ENCODE measurements around the gene GSTA1.
"Not testable (repeated sequence)": the region's sequence is repeated elsewhere in the genome, so short reads cannot be mapped to it uniquely, and the experiment has no call there.

Gene GSTA1

DNA sequence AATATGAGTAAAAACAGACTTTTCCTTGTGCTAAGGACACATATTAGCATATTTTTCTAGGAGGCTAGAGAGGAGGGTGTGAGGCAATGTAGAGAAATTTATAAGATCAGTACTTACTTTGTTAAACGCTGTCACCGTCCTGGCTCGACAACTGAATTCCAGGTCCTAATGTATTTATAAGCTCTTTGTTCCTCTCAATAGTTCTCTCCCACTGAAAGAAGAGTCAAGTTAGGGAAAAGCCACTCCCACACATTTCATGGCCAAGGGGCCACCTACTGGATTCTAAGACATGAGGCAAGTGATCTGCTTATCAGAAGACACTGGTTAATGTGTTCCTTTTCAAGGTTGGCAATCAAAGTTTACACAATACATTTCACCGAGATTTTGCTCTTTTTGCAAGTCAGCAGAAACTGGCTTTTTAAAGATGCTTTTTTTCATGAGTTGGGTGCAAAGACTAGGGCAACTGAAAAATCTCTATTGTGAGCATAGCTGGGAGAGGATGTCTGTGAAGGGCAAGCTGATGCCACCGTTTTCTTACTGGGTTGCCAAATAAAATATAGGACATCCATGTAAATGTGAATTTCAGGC lies at the start of gene GSTA1:
Gene GSTA1, minus strand, starts transcription at position 149 of the 588 bp plus-strand sequence. CDS start 4,549 bp downstream, outside the sequence.
- DNase-seq (ENCODE audit: low read depth) = not testable (repeated sequence)

- no peak for DNase-seq (ENCODE audit: low read depth)
These were observed 45.5 kb upstream of the GSTA1 start for GRCh38 chr6:52849137-52849536.

- no peak for DNase-seq (ENCODE audit: low read depth)
These were observed 42.4 kb upstream of the GSTA1 start for GRCh38 chr6:52846002-52846401.

DNA sequence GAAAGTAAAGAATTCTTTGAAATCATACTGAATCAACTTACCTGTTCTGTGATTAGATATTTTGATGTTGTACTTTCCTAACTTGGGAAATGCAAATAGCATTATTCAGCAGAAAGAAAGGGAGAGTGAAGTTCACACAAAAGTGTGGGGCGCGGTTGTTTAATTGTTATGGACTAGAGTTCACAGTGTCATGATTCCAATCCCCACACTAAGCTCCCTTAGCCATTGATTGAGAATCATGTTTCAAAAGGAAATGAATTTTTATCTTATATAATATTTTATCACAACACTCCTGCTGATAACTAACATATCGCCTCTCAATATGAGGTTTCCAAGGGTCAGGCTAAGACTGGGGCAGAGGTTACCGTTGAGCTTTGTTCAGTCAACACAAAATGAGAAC lies 40.0 kb upstream of the GSTA1 start:
- no peak for DNase-seq (ENCODE audit: low read depth)

DNA sequence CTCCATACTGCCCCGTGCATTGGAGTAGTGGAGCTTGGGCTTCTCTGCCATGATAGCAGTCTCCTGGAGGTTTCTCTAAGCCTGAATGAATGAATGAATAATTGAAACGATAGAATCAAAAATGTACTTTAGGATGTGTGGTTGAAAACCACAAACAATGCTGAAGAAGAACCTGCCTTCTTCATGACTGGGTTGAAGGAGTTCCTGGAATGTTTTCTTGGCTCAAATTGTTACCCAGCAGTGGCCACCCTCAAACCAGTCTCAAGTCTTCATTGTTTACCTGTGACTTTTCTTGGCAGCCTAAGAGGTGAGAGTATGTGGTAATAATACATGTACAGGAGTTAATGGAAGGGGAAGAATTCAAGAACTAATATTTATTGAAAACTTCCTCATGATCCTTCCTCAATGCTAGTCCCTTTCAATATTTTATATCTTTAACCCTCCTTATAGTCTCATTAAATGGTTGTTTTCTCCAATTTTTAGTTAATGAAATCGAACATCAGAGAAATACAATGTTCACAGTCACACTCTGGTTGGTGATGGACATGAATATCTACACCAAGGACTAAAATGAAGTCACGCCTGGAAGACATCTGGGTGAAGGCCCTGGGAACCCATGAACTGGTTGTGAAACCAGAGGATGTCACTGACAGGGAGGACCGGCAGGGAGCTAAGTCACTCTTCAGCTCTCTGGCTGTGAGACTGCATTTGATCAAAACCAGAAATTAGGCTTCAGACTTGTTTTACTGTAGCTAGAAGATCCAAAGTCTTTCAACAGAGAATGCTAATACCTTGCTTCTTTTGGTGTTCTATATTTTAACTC lies 37.4 kb upstream of the GSTA1 start, which contains the start of gene GSTA5:
Gene GSTA5, minus strand, starts transcription at position 51 of the 823 bp plus-strand sequence.
- no peak for DNase-seq (ENCODE audit: low read depth)

GRCh38 chr6:52839124-52840055 lies 35.8 kb upstream of the GSTA1 start:
- peak; percentile 17 for DNase-seq (ENCODE audit: low read depth)

DNA sequence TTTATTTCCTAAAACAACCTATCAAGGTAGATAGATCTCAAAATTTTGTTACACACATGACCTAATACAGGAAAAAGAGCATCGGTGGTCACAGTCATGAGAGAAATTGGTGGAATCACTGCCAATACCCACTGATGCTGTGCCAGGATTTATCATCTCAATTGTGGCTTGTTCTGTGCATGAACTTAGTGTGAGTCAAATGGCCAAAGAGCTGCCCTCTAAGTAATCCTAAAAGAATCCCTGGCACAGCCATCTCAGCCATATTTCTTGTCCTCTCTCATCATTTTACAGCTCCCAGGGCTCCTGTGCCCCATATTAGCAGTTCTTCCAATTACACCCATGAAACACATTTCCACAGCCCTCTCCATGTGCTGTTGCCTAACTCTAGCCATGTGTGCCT lies 30.9 kb upstream of the GSTA1 start:
- no peak for DNase-seq (ENCODE audit: low read depth)

DNA sequence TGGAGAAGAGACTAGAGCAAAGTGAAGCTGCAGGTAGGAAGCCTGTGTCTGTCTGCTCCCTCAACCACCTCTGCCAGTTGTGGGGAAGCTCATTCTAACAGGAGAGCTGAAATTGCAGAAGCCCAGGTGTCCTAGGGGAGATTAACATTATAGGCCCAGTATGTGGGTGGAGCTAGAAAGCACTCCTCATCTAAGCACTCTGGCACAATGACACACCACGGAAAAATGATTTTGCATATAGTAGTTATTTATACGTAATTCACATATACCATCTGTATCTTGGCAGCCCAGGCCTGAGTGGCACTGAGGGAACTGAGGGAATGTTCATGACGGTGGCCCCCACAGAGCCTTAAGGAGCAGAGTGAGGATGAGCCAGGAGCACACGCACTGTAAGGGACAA lies 27.3 kb upstream of the GSTA1 start:
- DNase-seq (ENCODE audit: low read depth) = not testable (repeated sequence)

DNA sequence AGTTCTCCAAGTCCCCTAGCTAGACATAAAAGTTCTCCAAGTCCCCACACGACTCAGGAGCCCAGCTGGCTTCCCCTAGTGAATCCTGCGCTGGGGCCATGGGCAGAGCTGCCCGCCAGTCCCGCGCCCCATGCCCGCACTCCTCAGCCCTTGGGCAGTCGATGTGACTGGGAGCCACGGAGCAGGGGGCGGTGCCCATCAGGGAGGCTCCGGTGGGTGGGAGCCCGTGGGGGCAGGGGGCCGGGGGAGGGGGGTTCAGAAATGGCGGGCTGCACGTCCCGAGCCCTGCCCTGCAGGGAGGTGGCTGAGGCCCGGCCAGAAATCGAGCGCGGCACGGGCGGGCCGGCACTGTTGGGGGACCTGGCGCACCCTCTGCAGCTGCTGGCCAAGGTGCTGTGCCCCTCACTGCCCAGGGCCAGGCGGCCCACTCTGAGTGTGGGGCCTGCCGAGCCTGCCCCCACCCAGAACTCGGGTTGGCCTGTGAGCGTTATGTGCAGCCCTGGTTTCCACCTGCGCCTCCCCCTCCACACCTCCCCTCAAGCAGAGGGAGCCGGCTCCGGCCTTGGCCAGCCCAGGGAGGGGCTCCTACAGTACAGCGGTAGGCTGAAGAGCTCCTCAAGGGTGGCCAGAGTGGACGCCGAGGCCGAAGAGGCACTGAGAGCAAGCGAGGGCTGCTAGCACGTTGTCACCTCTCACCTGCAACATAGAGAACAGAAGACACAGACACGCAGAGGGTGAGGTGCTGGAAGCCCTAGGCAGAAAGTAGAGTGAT lies 25.6 kb upstream of the GSTA1 start:
- no peak for DNase-seq (ENCODE audit: low read depth)

DNA sequence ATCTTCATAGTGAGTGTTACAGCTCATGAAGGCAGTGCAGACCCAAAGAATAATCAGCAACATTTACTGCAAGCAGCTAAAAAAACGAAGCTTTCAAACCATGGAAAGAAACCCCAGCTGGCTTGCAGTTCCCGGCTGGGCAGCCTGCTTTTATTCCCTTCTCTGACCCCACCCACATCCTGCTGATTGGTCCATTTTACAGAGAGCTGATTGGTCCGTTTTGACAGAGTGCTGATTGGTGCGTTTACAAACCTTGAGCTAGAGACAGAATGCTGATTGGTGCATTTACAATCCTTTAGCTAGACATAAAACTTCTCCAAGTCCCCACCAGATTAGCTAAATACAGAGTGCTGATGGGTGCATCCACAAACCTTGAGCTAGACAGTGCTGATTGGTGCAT lies 25.0 kb upstream of the GSTA1 start:
- not testable (repeated sequence) for DNase-seq (ENCODE audit: low read depth)

DNA sequence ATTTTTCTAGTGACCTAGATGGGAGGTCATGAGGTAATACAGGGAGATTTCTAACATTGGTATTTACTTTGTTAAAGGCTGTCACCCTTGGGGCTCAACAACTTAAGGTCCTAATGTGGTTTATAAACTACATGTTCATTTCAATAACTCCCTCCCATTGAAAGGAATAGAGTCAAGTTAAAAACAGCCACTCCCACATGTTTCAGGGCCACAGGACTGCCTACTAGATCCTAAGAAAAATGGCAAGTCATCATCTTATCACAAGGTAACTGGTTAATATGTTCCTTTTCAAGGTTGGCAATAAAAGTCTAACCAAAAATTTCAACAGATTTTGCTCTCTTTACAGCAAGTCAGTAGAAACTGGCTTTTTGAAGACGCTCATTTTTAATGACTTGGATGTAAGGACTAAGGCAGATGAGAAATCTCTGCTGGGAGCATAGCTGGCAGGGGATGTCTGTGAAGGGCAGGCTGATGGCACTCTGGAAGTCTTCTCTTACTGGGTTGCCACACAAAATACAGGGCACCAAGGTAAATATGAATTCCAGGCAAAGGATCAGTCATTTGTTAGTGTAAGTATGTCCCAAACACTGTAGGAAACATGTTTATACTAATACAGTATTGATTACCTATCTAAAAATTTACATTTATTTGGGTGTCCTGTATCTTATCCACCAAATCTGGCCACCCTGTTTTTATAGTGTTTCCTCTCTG lies 23.6 kb upstream of the GSTA1 start:
- not testable (repeated sequence) for DNase-seq (ENCODE audit: low read depth)

DNA sequence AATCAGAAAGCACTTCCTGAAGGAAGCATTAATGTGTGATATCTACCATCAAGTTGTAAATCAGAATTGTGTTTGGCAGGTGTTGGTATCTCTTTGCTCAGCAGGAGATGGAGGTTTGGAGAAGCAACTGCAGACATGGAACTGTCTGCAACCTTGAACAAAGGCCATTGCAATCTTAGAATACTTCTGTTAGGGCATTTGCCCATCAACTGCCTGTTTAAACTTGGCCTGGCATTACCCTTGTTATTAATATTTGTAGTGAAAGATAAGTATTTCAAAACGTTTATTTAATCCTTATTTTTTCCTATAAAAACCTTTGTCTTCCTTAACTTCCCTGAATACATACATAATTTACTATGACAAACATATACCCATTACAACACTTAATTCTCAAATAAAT lies 22.9 kb upstream of the GSTA1 start:
- no peak for DNase-seq (ENCODE audit: low read depth)

GRCh38 chr6:52825900-52826459 lies 22.4 kb upstream of the GSTA1 start:
- DNase-seq (ENCODE audit: low read depth) = not testable (repeated sequence)

GRCh38 chr6:52825270-52825793 lies 21.7 kb upstream of the GSTA1 start:
- DNase-seq (ENCODE audit: low read depth) = not testable (repeated sequence)

- no peak for DNase-seq (ENCODE audit: low read depth)
These were observed 18.2 kb upstream of the GSTA1 start for GRCh38 chr6:52821842-52822241.

DNA sequence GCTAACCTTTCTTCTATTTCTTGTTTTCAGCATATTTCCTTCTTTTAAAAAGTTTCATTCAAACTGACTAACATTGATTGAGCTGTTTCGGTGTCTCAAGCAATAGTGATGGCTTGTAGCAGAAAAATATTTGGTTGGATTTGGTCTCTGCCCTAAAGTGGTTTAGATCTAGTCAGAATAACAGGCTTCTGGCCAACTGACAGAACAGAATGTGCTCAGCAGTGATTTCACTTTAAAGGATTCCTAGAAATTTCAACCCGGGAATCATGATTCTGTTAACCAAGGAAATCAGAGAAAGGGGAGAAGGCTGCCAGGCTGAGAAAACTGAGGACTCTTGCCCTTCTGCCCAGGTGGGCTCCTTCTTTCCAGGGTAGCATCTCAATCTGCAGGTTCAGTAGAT lies 16.6 kb upstream of the GSTA1 start:
- DNase-seq (ENCODE audit: low read depth) = no peak

DNA sequence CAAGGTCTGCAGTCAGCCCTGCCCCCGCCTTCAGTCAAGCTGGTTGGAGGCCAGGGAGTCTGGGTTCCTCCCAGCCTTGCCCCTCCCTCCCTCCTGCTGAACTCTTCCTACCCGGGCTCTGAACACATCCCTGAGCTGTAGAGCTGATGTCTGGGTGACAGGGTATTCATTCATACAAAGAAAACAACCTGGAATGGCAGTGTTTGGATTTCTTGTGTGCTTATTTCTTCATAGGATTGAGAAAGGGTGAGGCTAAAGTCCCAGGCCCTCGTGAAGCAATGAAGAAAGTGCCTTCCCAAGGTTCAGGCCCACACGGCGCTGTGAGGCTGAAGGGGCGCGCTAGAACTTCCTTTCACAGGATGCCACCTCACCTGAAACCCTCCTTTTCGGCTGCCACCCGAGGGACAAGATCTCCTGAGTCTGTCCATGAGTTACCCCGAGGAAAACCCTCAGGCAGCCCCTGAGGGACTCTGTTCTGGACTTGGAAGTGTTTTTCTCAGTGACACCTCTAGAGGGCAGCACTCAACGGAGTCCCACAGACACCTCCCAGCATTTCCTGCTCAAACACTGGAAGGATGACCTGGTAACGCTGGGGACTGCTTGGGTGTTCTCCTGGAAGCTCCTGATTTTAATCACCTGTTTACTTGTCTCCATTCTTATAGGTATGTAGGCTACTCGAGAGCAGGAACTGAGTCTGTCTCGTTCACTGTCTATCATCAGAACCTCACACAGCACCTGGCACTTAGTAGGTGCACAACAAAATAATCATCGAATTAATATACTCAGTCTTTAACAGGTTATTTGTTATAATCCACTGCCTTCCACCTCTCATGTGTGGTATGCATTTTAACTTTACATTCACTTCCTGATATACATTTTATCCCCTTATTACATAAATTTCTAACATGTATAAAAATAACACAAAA lies 11.8 kb upstream of the GSTA1 start:
- no peak for DNase-seq (ENCODE audit: low read depth)

DNA sequence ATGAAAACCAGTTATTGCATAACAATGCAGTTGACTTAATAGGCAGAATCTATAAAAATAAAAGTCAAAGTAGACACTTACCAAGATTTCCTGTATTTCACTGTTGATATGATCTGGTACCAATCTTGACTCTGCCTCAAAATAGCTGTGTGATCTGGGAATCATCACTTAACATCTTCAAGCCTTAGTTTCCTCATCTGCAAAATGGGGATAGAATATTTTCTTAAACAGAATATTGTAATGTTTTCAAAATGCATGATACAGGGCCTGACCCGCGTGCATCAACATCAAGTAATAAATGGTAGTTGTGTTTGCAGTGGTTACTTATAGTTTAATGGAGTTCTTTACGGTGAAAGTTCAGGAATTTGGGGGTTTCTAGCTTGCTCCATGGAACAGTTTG lies 10.9 kb upstream of the GSTA1 start:
- DNase-seq (ENCODE audit: low read depth) = not testable (repeated sequence)

DNA sequence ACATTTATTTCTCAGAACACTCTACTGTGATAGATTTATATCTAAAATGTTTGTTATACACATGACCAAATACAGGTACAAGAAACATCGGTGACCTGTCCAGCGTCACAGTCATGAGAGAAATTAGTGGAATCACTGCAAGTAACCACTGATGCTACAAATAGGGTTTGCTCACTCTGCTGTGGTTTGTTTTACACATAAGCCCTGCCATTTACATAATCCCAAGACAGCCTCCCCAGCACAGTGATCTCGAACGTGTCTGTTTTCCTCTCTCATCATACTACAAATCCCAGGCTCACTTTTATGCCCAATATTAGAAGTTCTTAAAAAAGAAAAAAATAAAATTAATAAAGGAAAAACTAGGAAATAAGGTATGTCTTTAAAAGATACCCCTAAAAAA lies 6.2 kb upstream of the GSTA1 start:
- DNase-seq (ENCODE audit: low read depth) = not testable (repeated sequence)

Data from stimulated activated CD8-positive, alpha-beta memory T cell treated with anti-CD3 and anti-CD28 coated beads, Interleukin-15, amount 100 ng/mL, for 24 hours (primary cell).